Uterus (tissue), 2 donors: ENCODE data around the gene ATAD3B.
"Not testable (repeated sequence)": the region's sequence is repeated elsewhere in the genome, so short reads cannot be mapped to it uniquely, and the experiment has no call there.

Experiments used
- POLR2A ChIP-seq, 2 donors: fragments of 450-650 bp; IDR thresholded peaks; one replicate each; pipeline ENCODE4 v1.6.1; 2016; ENCODE audit warnings: antibody characterized with exemption in 2 of 2, mild to moderate bottlenecking in 1 of 2, moderate library complexity in 1 of 2
- TF ChIP-seq, protein P1 (sequence below), 4 experiments: fragments of 200-600 bp in 2 of 4; fragments of 450-650 bp in 2 of 4; sonication (generic) in 2 of 4; IDR thresholded peaks; one replicate each; pipeline ENCODE4 v1.5.1; 2016 to 2019; ENCODE audit warnings: antibody characterized with exemption in 4 of 4, mild to moderate bottlenecking in 2 of 4, moderate library complexity in 1 of 4

DNA sequence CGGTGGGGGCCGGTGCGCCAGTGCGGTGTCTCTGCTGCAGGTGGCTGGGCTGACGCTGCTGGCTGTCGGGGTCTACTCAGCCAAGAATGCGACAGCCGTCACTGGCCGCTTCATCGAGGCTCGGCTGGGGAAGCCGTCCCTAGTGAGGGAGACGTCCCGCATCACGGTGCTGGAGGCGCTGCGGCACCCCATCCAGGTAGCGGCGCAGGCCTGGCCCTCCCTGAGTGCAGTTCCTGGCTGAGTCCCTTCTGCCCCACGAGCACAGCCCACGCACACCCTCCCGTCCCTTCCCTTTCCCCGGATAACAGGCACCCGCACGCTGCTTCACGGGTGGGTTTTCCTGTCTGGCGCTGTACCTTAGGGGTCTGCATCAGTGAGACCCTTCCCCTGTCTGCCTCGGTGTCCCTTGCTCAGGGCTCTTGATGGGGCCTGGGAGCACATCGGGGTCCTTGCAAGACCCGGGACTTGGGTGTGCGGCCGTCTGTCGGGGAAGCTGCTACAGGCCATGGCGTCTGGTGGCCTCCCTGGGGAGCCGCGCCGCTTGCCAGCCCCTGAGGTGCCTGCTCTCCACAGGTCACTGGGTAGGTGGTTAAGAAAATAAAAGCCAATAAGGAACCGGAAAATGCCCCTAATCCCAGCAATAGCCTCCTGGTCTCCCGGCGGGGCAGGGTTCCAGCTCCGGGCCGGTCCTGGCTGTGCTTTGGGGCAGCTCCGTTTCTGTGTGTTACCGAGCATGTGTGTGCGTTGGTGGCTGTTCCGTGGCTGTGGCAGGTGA, 13.6 kb downstream of the ATAD3B start:
- TF ChIP-seq, protein P1, sequence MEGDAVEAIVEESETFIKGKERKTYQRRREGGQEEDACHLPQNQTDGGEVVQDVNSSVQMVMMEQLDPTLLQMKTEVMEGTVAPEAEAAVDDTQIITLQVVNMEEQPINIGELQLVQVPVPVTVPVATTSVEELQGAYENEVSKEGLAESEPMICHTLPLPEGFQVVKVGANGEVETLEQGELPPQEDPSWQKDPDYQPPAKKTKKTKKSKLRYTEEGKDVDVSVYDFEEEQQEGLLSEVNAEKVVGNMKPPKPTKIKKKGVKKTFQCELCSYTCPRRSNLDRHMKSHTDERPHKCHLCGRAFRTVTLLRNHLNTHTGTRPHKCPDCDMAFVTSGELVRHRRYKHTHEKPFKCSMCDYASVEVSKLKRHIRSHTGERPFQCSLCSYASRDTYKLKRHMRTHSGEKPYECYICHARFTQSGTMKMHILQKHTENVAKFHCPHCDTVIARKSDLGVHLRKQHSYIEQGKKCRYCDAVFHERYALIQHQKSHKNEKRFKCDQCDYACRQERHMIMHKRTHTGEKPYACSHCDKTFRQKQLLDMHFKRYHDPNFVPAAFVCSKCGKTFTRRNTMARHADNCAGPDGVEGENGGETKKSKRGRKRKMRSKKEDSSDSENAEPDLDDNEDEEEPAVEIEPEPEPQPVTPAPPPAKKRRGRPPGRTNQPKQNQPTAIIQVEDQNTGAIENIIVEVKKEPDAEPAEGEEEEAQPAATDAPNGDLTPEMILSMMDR (IDR thresholded peaks at IDR 0.05), result not testable (repeated sequence)
- TF ChIP-seq POLR2A (IDR thresholded peaks at IDR 0.05), result not testable (repeated sequence)
